Hepatic stellate cell (primary cell): ENCODE measurements around the gene AMY1A.
"Not testable (repeated sequence)": the region's sequence is repeated elsewhere in the genome, so short reads cannot be mapped to it uniquely, and the experiment has no call there.

Source experiments
- DNase-seq: peaks from one replicate; pipeline ENCODE4 v3.0.0; 2011; ENCODE audit warnings: low spot score

AMY1A gene

GRCh38 chr1:103655460-103655859 lies at the start of gene AMY1A:
AMY1A (plus strand) TSS chr1:103655760; CDS start chr1:103656331, 571 bp downstream.
- DNase-seq, result not testable (repeated sequence)

GRCh38 chr1:103616362-103616761 lies 39.2 kb upstream of the AMY1A start:
- DNase-seq, result no peak

DNA sequence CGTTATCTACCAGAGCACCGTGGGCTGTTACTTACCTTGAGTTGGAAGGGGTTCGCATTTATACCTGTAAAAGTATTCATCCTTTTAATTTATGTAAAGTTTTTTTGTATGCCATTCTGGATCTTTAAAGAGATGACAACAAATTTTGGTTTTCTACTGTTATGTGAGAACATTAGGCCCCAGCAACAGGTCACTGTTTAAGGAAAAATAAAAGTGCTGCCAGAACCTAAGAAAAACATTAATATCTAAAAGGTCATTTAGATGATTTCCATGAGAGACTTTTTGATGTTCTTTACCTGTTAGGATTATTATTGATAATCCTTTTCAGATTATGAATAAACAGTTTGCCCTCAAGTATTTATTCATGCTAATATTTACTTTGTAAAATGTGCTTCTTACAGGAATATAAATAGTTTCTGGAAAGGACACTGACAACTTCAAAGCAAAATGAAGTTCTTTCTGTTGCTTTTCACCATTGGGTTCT lies 38.5 kb upstream of the AMY1A start, which contains the start of gene AMY2A:
AMY2A (plus strand) TSS at position 434 of the 484 bp plus-strand sequence; CDS start at position 448, 14 bp downstream.
- not testable (repeated sequence) for DNase-seq

- DNase-seq, result not testable (repeated sequence)
Observed at GRCh38 chr1:103627436-103627835, 28.1 kb upstream of the AMY1A start.

DNA sequence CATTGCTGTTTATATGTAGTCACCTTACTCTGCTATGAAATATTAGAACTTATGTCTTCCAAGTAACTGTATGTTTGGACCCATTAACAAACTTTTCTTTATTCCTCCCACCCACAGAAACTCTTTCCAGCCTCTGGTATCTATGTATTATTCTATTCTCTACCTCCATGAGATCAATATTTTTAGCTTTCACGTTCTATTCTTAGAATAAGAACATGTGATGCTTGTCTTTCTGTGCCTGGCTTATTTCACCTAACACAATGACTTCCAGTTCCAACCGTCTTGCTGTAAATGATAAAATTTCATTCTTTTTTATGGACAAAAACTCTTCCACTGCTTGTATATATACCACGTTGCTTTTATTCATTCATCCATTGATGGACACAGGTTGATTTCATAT lies 14.4 kb upstream of the AMY1A start:
- not testable (repeated sequence) for DNase-seq

GRCh38 chr1:103643908-103644307 lies 11.7 kb upstream of the AMY1A start:
- DNase-seq, result not testable (repeated sequence)

DNA sequence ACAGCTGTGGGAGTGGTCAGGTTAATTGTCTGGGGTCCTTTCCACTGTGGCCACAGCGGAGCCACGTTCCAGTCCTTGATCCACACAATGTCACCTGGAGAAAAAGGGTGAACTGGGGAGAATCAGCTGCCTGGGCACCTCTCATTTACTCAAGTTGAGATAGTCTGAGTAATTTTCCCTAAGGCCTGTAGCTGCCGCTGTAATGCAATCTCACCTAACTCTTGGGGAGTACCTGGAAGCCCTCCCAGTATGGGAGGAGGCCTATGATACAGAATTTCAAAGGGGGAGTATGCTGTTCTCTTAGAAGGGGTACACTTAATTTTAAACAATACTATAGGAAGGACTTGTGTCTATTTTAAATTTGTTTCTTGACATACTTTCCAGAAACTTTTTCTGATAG lies 5.3 kb upstream of the AMY1A start:
- not testable (repeated sequence) for DNase-seq

- not testable (repeated sequence) for DNase-seq
Observed at GRCh38 chr1:103650889-103651288, 4.7 kb upstream of the AMY1A start.

DNA sequence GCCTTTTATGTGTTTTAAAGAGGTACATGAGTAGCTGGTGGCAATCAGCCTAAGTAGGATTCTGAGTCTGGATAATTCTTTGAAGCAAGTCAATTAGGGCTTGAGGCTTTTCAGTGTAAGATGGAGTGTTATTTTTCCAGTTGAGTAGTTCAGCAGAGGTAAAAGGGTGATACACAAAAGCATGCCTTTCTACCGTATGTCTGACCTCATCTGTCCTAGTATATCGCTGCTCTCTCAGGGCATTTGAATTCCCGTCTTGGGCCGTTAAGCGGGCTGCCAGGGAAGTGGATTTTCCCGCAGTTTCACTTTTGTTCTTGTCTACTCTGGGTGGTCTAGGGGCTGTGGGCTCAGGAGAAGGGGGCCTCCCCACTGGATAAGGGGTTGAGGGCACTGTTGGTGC lies 1.4 kb upstream of the AMY1A start:
- DNase-seq, result not testable (repeated sequence)

GRCh38 chr1:103676335-103676734 lies 20.8 kb downstream of the AMY1A start:
- not testable (repeated sequence) for DNase-seq

DNA sequence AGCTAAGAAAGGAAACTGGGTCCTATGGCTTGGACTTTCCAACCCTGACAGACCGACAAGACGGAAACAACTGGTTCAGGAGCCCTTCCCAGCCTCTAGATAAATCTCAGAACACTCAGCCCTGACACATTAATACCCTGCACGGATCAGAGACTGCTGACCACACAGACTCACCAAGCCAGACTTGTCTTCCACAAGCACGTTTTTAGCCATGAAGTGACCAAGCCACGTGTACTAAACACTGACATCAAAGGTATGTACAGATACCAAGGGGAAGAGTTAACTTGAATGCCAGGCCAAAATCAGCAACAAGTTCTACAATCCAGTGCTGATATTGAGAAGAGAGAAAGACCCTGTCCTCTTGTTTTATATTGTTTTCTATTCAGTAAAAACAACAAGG lies 40.5 kb downstream of the AMY1A start, which contains the start of gene AMY1B:
AMY1B (minus strand) TSS at position 101 of the 400 bp plus-strand sequence. CDS start 571 bp downstream, outside the sequence.
- not testable (repeated sequence) for DNase-seq

GRCh38 chr1:103697430-103697829 lies 41.9 kb downstream of the AMY1A start:
- DNase-seq, result not testable (repeated sequence)

- not testable (repeated sequence) for DNase-seq
Observed at GRCh38 chr1:103700669-103701068, 45.1 kb downstream of the AMY1A start.

GRCh38 chr1:103701256-103701655 lies 45.7 kb downstream of the AMY1A start:
- not testable (repeated sequence) for DNase-seq

DNA sequence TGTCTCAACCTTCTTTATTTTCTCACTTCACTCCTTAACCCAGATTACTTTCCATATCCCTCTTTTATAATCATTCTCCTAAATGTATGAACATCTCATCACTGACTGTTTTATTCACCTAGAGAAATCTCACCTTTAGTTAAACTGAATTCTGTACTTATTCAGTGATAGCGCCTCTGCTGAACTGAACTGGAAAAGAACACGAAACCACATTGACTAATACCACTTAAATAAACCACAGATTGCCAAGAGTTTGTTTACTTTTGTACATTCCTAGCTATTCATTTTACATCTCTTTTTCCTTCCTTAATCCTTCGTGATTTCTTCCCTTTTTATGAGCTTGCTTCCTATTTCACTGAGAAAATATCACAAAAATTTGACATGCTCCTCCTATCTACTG lies 52.1 kb downstream of the AMY1A start:
- not testable (repeated sequence) for DNase-seq

DNA sequence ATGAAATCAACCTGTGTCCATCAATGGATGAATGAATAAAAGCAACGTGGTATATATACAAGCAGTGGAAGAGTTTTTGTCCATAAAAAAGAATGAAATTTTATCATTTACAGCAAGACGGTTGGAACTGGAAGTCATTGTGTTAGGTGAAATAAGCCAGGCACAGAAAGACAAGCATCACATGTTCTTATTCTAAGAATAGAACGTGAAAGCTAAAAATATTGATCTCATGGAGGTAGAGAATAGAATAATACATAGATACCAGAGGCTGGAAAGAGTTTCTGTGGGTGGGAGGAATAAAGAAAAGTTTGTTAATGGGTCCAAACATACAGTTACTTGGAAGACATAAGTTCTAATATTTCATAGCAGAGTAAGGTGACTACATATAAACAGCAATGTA lies 54.8 kb downstream of the AMY1A start:
- not testable (repeated sequence) for DNase-seq
